Mucosa of rectum (tissue), 2 donors: Measurements from ENCODE around the gene TBC1D4.

Source experiments
- H3K27ac ChIP-seq, 2 donors: one replicate each; pipeline ENCODE4 v1.7.0; 2013; ENCODE audit warnings: inconsistent platforms in 2 of 2, low read depth in 2 of 2, low read length in 2 of 2
- H3K27me3 ChIP-seq, 2 donors: one replicate each; pipeline ENCODE4 v1.7.0; 2013; ENCODE audit warnings: low read length in 2 of 2; ENCODE audit not compliant: control insufficient read depth in 2 of 2, insufficient read depth in 2 of 2
- H3K36me3 ChIP-seq, 2 donors: one replicate each; pipeline ENCODE4 v1.7.0; 2013; ENCODE audit warnings: low read length in 2 of 2; ENCODE audit not compliant: control insufficient read depth in 2 of 2, insufficient read depth in 2 of 2
- H3K4me1 ChIP-seq, 2 donors: one replicate each; pipeline ENCODE4 v1.7.0; 2013; ENCODE audit warnings: low read length in 2 of 2, mild to moderate bottlenecking in 1 of 2; ENCODE audit not compliant: control insufficient read depth in 2 of 2, insufficient read depth in 2 of 2
- H3K4me3 ChIP-seq, 2 donors: one replicate each; pipeline ENCODE4 v1.7.0; 2013; ENCODE audit warnings: low read length in 2 of 2
- H3K9ac ChIP-seq, 2 donors: one replicate each; pipeline ENCODE4 v1.7.0; 2013; ENCODE audit warnings: low read length in 2 of 2, low read depth in 1 of 2, mild to moderate bottlenecking in 1 of 2
- H3K9me3 ChIP-seq, 2 donors: one replicate each; pipeline ENCODE4 v1.7.0; 2013; ENCODE audit warnings: low read length in 2 of 2; ENCODE audit not compliant: control insufficient read depth in 2 of 2
- donor health status: healthy.
- donor health status: Normal muscosa, but diverticular disease.

TBC1D4 gene

DNA sequence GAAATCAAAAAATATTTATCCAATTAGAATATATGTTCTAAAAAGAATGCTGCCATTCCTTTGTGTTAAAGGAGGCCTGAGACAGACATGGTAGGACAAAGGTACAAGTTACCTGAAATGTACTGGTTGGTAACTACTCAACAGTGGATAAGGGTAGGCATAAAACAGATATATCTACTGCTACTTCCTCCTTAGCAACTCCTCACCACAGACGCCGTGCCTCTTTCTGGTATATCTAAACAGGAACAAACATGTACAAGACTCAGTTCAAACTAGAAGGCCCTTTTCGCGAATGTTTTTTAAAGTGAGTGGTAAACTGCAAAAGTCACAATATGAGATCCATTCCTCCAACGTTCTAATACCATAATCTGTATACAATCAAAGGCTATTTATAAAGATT is 86.9 kb downstream of the TBC1D4 start:
- Histone ChIP-seq H3K36me3 (no peaks in the 10 kb centered on the region), H3K4me3 (no peak overlapping the region), H3K27ac (no peak overlapping the region), H3K4me1 (peaks cover 0 to 5% of the 10 kb centered on the region in 2 donors), H3K27me3 (no peaks in the 10 kb centered on the region), H3K9me3 (no peaks in the 10 kb centered on the region), H3K9ac (no peak overlapping the region)

GRCh38 chr13:75393839-75394520 is 88.0 kb downstream of the TBC1D4 start:
- Histone ChIP-seq H3K9ac (no peak overlapping the region), H3K4me1 (peaks cover 0 to 5% of the 10 kb centered on the region in 2 donors), H3K27ac (no peak overlapping the region), H3K27me3 (no peaks in the 10 kb centered on the region), H3K36me3 (no peaks in the 10 kb centered on the region), H3K4me3 (no peak overlapping the region), H3K9me3 (no peaks in the 10 kb centered on the region)

DNA sequence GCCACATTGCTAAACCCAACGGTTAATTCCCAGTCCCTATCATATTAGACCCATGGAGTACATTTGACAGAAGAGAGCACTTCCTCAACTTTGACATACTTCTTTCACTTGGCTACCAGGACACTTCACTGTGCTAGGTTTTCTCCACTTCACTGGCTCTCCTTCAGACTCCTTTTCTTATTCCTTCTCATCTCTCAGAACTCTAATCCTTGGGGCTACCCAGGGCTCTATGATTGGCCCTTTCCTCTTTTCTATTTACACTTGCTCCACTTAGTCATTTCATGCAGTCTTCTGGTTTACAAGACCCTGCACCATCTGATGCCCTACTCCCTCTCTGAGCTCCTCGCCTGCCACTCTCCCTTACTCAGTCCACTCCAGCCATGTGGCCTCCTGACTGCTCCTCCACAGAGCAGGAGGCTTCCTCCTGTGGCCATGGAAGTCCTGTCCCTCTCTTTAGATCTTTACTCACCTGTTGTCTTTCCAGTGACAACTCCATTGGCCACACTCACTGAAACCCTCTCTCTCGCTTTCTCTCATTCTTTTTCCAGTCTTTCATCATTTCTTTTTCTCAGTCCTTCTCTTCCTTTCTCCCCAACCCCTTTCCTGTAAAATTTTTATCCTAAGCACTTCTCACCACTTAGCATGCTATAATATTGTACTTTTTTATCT is 90.4 kb downstream of the TBC1D4 start:
- Histone ChIP-seq H3K27ac (no peak overlapping the region), H3K4me3 (no peak overlapping the region), H3K9me3 (no peaks in the 10 kb centered on the region), H3K4me1 (peaks cover 0 to 5% of the 10 kb centered on the region in 2 donors), H3K36me3 (no peaks in the 10 kb centered on the region), H3K27me3 (no peaks in the 10 kb centered on the region), H3K9ac (no peak overlapping the region)

GRCh38 chr13:75390229-75390628 is 91.7 kb downstream of the TBC1D4 start:
- no peaks in the 10 kb centered on the region for H3K36me3 ChIP-seq
- H3K27me3 ChIP-seq = no peaks in the 10 kb centered on the region
- peaks cover 0 to 5% of the 10 kb centered on the region in 2 donors for H3K4me1 ChIP-seq
- no peak overlapping the region for H3K9ac ChIP-seq
- no peak overlapping the region for H3K27ac ChIP-seq
- no peak overlapping the region for H3K4me3 ChIP-seq
- no peaks in the 10 kb centered on the region for H3K9me3 ChIP-seq

GRCh38 chr13:75385708-75386083 is 96.3 kb downstream of the TBC1D4 start:
- no peak overlapping the region for H3K27ac ChIP-seq
- no peaks in the 10 kb centered on the region for H3K36me3 ChIP-seq
- H3K4me1 ChIP-seq = no peaks in the 10 kb centered on the region
- no peaks in the 10 kb centered on the region for H3K27me3 ChIP-seq
- no peak overlapping the region for H3K4me3 ChIP-seq
- no peaks in the 10 kb centered on the region for H3K9me3 ChIP-seq
- no peak overlapping the region for H3K9ac ChIP-seq

DNA sequence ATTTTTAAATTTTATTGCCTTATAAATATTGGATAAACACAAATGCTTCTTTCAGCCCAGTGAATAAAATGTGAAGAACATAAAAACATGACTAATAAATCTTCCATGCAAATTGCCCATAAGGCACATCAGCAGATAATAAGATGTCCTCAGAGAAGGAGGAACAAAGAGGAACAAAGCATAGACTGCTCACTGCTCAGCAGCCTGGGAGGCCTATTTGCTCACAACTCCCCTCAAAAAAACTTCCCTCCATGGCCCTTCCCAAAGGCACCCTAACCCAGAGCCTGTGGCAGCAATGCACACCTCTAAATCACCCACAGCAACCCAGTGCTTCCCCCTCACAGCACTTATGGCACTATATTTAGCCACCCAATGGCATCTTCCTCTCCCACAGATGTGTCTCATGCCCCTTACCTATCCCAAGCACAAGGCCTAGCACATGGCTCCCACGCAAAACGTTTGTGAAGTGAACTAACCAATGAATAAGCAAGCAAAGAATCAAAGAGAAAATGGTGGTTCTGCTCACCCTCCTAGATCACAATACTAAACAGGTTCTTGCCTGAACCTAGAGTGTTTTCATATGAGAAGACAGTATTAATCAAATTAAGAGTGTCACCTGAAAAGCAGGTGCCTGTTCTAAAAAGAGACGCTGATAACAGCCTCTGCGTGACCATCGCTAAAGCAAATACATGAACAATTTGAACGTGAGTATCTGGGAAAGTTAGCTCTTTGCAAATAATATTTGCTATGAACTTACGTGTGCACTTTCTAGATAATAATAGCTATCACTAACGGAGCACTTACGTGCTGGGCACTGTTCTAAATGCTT is 96.9 kb downstream of the TBC1D4 start:
- Histone ChIP-seq H3K27me3 (no peaks in the 10 kb centered on the region), H3K27ac (no peak overlapping the region), H3K4me1 (no peaks in the 10 kb centered on the region), H3K4me3 (no peak overlapping the region), H3K36me3 (no peaks in the 10 kb centered on the region), H3K9ac (no peak overlapping the region), H3K9me3 (no peaks in the 10 kb centered on the region)

DNA sequence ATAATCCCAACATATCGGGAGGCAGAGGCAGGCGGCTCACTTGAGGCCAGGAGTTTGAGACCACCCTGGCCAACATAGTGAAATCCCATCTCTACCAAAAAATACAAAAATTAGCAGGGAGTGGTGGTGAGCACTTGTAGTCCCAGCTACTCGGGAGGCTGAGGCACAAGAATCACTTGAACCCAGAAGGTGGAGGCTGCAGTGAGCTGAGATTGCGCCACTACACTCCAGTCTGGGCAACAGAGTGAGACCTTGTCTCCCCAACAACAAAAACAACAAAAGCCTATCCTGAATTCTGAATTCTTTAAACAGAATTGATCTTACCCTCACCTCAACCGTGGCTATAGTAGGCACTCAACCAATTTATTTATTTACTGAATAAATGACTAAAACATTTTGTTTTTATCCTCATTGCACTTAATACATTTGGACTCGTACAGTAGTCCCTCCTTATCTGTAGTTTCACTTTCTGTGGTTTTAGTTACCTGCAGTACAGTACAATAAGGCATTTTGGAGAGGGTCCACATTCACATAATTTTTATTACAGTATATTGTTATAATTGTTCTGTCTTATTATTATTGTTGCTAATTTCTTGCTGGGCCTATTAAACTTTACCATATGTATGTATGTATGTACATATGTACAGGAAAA is 98.8 kb downstream of the TBC1D4 start:
- Histone ChIP-seq H3K4me1 (no peaks in the 10 kb centered on the region), H3K9ac (no peak overlapping the region), H3K9me3 (no peaks in the 10 kb centered on the region), H3K27ac (no peak overlapping the region), H3K36me3 (no peaks in the 10 kb centered on the region), H3K27me3 (no peaks in the 10 kb centered on the region), H3K4me3 (no peak overlapping the region)

DNA sequence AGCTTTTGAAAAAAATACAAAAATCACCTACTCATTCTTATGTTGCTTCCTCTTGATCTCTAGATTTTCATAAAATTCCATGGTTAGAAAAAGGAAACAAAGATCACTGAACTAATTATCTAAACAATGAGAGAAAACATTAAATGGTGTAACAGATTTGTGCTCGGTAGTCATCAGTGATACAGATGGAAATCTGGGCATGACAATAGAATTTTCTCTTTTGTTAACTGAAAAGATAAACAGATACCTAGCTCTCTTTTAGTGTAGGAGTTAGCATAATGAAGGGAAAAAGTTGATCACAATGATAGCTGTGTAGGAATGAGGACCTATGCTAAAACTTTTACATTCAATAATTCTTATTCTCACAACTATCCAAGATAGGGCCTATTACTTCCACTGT is 103.7 kb downstream of the TBC1D4 start:
- Histone ChIP-seq H3K27ac (no peak overlapping the region), H3K9ac (no peak overlapping the region), H3K27me3 (no peaks in the 10 kb centered on the region), H3K4me1 (no peaks in the 10 kb centered on the region), H3K36me3 (no peaks in the 10 kb centered on the region), H3K4me3 (no peak overlapping the region), H3K9me3 (no peaks in the 10 kb centered on the region)

GRCh38 chr13:75376792-75377402 is 105.1 kb downstream of the TBC1D4 start:
- no peak overlapping the region for H3K4me3 ChIP-seq
- H3K9ac ChIP-seq = no peak overlapping the region
- no peaks in the 10 kb centered on the region for H3K4me1 ChIP-seq
- H3K9me3 ChIP-seq = no peaks in the 10 kb centered on the region
- no peak overlapping the region for H3K27ac ChIP-seq
- no peaks in the 10 kb centered on the region for H3K27me3 ChIP-seq
- no peaks in the 10 kb centered on the region for H3K36me3 ChIP-seq
